HEK293T (cell line): ENCODE data around the gene SERTM1.

Experiments used
- ARNT ChIP-seq: fragments of 450-650 bp; IDR thresholded peaks from 2 replicates; pipeline ENCODE4 v1.6.1; 2017; ENCODE audit warnings: mild to moderate bottlenecking
- LEF1 ChIP-seq: fragments of 450-650 bp; IDR thresholded peaks from 2 replicates; pipeline ENCODE4 v1.6.1; 2017; ENCODE audit warnings: mild to moderate bottlenecking, borderline replicate concordance
- SUZ12 ChIP-seq: fragments of 450-650 bp; IDR thresholded peaks from 2 replicates; pipeline ENCODE4 v1.6.1; 2016; ENCODE audit warnings: mild to moderate bottlenecking

- TF ChIP-seq LEF1, result no peak
- no peak for TF ChIP-seq SUZ12
- TF ChIP-seq ARNT, result no peak
Observed at GRCh38 chr13:36725936-36726335, 52.1 kb downstream of the SERTM1 start.
